Renal pelvis (tissue), 12 donors: Measurements from ENCODE around the gene CENPL. TPM values are rescaled to one million over a fixed set of nuclear protein-coding genes. Genes with fewer than 3 reads are reported as not detected.
A peak's percentile ranks its signal among the peaks of the same experiment; 100 is the strongest.
"Not testable (repeated sequence)": the region's sequence is repeated elsewhere in the genome, so short reads cannot be mapped to it uniquely, and the experiment has no call there.

Experiments used
- DNase-seq: peaks from one replicate; pipeline ENCODE4 v3.0.0-alpha.2; 2013
- long read RNA-seq, 16 experiments: transcript quantifications; one replicate each; lab custom pipeline, GENCODE V29; 2026
- polyA plus RNA-seq, 3 donors: library from polyadenylated mRNA; unstranded; fragments of 120-200 nt; gene quantifications; one replicate each; pipeline ENCODE4 v1.2.1, GENCODE V29; 2013; ENCODE audit not compliant: insufficient read length in 3 of 3

Gene CENPL
- 10 to 100 TPM in 2 of 3 donors, 1 to 10 TPM in 1; 9.9 to 12.6 (median 11.3) TPM for polyA plus RNA-seq
- long read RNA-seq, donor 1, partial matches to known transcripts = 0 of 3 reads
- long read RNA-seq, donor 1, other reads (novel, unspliced or antisense) = 0 of 3 reads
- long read RNA-seq, donor 2, partial matches to known transcripts = 0 of 1 reads
- long read RNA-seq, donor 2, other reads (novel, unspliced or antisense) = 0 of 1 reads
- long read RNA-seq, donor 3 = 0 reads
- long read RNA-seq, donor 4, partial matches to known transcripts = 0 of 2 reads
- long read RNA-seq, donor 4, other reads (novel, unspliced or antisense) = 0 of 2 reads
- long read RNA-seq, donor 5 = 0 reads
- long read RNA-seq, donor 6, partial matches to known transcripts = 0 of 7 reads
- long read RNA-seq, donor 6, other reads (novel, unspliced or antisense) = 0 of 7 reads
- long read RNA-seq, donor 7, partial matches to known transcripts = 0 of 2 reads
- long read RNA-seq, donor 7, other reads (novel, unspliced or antisense) = 0 of 2 reads
- long read RNA-seq, donor 8, partial matches to known transcripts = 0 of 1 reads
- long read RNA-seq, donor 8, other reads (novel, unspliced or antisense) = 0 of 1 reads
- long read RNA-seq, donor 9, partial matches to known transcripts = 0 of 3 reads
- long read RNA-seq, donor 9, other reads (novel, unspliced or antisense) = 0 of 3 reads
- long read RNA-seq, donor 10 = 0 reads
- long read RNA-seq, donor 11, partial matches to known transcripts = 0 of 1 reads
- long read RNA-seq, donor 11, other reads (novel, unspliced or antisense) = 0 of 1 reads
- long read RNA-seq, donor 12, partial matches to known transcripts = 0 of 5 reads
- long read RNA-seq, donor 12, other reads (novel, unspliced or antisense) = 0 of 5 reads
- long read RNA-seq, donor 13, partial matches to known transcripts = 0 of 1 reads
- long read RNA-seq, donor 13, other reads (novel, unspliced or antisense) = 0 of 1 reads
- long read RNA-seq, donor 14 = 0 reads
- long read RNA-seq, donor 15, partial matches to known transcripts = 0 of 3 reads
- long read RNA-seq, donor 15, other reads (novel, unspliced or antisense) = 0 of 3 reads
- long read RNA-seq, donor 16, partial matches to known transcripts = 0 of 1 reads
- long read RNA-seq, donor 16, other reads (novel, unspliced or antisense) = 0 of 1 reads

- DNase-seq = peak; percentile 98
These were observed at the start of gene CENPL, which contains the start of gene DARS2 for GRCh38 chr1:173824315-173825081. CENPL (minus strand) TSS chr1:173824883; CDS start chr1:173811299, 13,584 bp downstream. DARS2 (plus strand) TSS chr1:173824673; CDS start chr1:173825230, 557 bp downstream.

- DNase-seq = no peak
These were observed 46.8 kb upstream of the CENPL start for GRCh38 chr1:173871500-173871899.

- DNase-seq = no peak
These were observed 46.4 kb upstream of the CENPL start for GRCh38 chr1:173871091-173871490.

DNA sequence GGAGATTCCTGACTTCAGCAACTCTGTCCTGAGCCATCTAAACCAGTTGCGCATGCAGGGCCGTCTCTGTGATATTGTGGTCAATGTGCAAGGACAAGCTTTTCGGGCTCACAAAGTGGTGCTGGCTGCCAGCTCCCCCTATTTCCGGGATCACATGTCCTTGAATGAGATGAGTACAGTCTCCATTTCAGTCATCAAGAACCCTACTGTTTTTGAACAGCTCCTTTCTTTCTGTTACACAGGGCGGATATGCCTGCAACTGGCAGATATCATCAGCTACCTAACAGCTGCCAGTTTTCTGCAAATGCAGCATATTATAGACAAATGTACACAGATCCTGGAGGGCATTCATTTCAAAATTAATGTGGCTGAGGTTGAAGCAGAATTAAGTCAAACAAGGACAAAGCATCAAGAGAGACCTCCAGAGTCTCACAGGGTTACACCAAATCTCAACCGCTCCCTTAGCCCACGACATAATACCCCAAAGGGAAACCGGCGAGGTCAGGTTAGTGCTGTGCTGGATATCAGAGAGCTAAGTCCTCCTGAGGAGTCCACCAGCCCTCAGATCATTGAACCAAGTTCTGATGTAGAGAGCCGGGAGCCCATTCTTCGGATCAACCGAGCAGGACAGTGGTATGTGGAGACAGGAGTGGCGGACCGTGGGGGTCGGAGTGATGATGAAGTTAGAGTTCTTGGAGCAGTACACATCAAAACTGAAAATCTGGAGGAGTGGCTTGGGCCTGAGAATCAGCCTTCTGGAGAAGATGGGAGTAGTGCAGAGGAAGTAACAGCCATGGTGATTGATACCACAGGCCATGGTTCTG is 45.8 kb upstream of the CENPL start:
- no peak for DNase-seq

DNA sequence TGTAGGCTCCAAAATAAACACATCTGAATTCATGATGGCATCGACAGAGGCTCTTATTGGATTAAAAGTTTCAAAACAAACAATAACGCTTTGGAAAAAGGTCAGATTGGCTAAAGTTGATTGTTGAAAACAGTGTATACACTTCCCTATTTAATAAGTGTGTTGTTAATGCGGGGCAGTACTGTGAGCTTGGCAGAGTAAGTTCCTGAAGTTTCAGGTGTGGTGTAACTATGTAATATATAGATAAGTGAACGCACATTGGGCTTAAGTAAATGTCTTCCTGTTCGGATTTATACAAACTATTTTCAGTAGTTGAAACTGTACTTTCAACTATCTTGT is 44.3 kb upstream of the CENPL start:
- no peak for DNase-seq

- peak; percentile 82 for DNase-seq
These were observed 43.8 kb upstream of the CENPL start, which contains the start of gene ZBTB37 for GRCh38 chr1:173868266-173869020. ZBTB37 (plus strand) TSS chr1:173868380; CDS start chr1:173870226, 1,846 bp downstream.

DNA sequence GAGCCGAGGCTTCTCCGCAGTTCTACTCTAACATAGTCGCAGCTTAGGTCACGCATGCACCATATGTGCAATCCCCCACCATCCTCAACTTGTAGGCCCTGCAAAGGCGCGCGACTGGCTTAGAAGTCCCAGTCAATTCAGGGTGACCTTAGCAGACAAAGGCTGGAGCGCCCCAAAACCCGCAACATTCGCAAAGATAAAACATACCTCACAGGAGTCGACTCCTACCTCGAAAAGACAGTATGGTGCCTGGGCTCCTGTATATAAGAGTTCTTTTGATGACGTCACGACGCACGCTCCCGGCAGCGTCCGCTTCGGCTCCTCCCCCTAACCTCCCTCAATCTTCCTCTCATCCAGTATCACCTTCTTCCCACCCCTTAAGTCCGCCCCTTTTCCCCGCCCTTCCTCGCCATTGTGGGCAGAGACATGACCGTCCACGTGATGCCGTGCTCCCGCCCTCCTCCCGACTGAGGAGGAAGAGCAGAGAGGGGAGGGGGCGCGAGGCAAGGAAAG is 43.1 kb upstream of the CENPL start, which contains the start of gene GAS5:
TSS of gene GAS5 (minus strand) at position 237 of the 513 bp plus-strand sequence.
- DNase-seq = peak; percentile 100

DNA sequence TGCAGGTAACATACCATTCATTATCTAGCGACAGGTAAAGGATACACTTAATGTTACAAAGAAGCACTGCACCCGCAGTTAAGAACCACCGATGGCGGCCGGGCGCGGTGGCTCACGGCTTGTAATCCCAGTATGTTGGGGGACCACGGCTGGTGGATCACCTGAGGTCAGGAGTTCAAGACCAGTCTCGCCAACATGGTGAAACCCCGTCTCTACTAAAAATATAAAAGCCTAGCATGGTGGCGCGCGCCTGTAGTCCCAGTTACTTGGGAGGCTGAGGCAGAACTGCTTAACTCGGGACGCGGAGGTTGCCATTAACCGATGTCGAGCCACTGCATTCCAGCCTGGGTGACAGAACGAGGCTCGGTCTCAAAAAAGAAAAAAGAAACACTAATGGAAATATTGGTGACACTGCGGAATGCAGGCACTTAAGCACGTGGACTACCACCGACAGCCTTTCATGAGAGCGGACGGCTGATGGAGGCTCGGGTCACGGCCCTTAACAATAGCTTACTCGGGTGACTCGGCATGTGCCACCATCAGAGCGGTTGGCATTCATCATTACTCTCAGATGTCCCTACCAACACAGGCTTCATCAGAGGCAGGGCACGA is 42.6 kb upstream of the CENPL start:
- no peak for DNase-seq

- no peak for DNase-seq
These were observed 41.9 kb upstream of the CENPL start for GRCh38 chr1:173866413-173867115.

- no peak for DNase-seq
These were observed 40.9 kb upstream of the CENPL start for GRCh38 chr1:173865468-173866164.

GRCh38 chr1:173864179-173864867 is 39.6 kb upstream of the CENPL start:
- DNase-seq = no peak

- no peak for DNase-seq
These were observed 38.8 kb upstream of the CENPL start for GRCh38 chr1:173863224-173864161.

GRCh38 chr1:173862769-173863223 is 38.1 kb upstream of the CENPL start:
- DNase-seq = no peak

- not testable (repeated sequence) for DNase-seq
These were observed 37.6 kb upstream of the CENPL start for GRCh38 chr1:173862146-173862768.

GRCh38 chr1:173861731-173862145 is 37.1 kb upstream of the CENPL start:
- DNase-seq = no peak
